ENCODE data around the gene NUDCD3. TPM values are rescaled to one million over a fixed set of nuclear protein-coding genes. Genes with fewer than 3 reads are reported as not detected.

Gene NUDCD3
- total RNA-seq, 1 experiment from 2014 or later, result 71.9 TPM

GRCh38 chr7:44334734-44335097, 155.7 kb downstream of the NUDCD3 start:
- Histone ChIP-seq H3K27me3 (ENCODE audit: insufficient read depth, low read length) (no peaks in the 10 kb centered on the region), H2BK5ac (ENCODE audit: insufficient read length, low read length) (no peak overlapping the region), H4K8ac (replicated peaks; ENCODE audit: insufficient read length, low read depth, low read length) (no peak overlapping the region), H3T11ph (ENCODE audit: low read length) (no peak overlapping the region), H3K56ac (ENCODE audit: insufficient read length, low read depth, low read length) (no peak overlapping the region), H3K18ac (ENCODE audit: insufficient read length, low read depth, low read length) (no peak overlapping the region), H3K4me2 (ENCODE audit: insufficient read depth, insufficient read length, low read length) (no peak overlapping the region), H3K27ac (ENCODE audit: insufficient read length, low read depth, low read length) (no peak overlapping the region), H2BK12ac (ENCODE audit: insufficient read length, low read depth, low read length) (no peak overlapping the region), H3K9me3 (ENCODE audit: control insufficient read depth, low read depth, low read length) (no peaks in the 10 kb centered on the region), H3K9ac (ENCODE audit: extremely low read depth, insufficient read length, low read length) (no peak overlapping the region), H4K5ac (ENCODE audit: insufficient read length, low read depth, low read length) (no peak overlapping the region), H3K23me2 (ENCODE audit: insufficient read length, low read depth, low read length, poor library complexity, severe bottlenecking) (no peaks in the 10 kb centered on the region), H2AK5ac (ENCODE audit: insufficient read length, low read length) (no peak overlapping the region), H3K79me1 (ENCODE audit: insufficient read depth, low read depth, low read length, poor library complexity, severe bottlenecking) (no peaks in the 10 kb centered on the region), H3K4ac (ENCODE audit: low read depth, low read length) (no peak overlapping the region), H2BK20ac (ENCODE audit: low read depth, low read length, poor library complexity, severe bottlenecking) (no peak overlapping the region), H4K20me1 (ENCODE audit: control insufficient read depth, insufficient read depth, insufficient read length) (no peaks in the 10 kb centered on the region), H3K4me1 (ENCODE audit: insufficient read depth, low read length) (no peaks in the 10 kb centered on the region), H3K79me2 (ENCODE audit: insufficient read depth, low read length) (no peaks in the 10 kb centered on the region), H2BK15ac (ENCODE audit: low read depth, low read length) (no peak overlapping the region), H2AFZ (ENCODE audit: low read length) (no peak overlapping the region), H4K91ac (ENCODE audit: insufficient read length, low read depth, low read length) (no peak overlapping the region), H2BK120ac (ENCODE audit: low read depth, low read length, poor library complexity, severe bottlenecking) (no peak overlapping the region), H3K14ac (ENCODE audit: insufficient read depth, low read length) (no peak overlapping the region), H3K23ac (ENCODE audit: insufficient read length, low read depth, low read length) (no peak overlapping the region)
- Mint-ChIP-seq H3K9me3 (no peaks in the 10 kb centered on the region), H3K4me1 (peaks cover 5 to 6% of the 10 kb centered on the region in 2 experiments; a peak in 3 of 4 replicates), H3K36me3 (ENCODE audit: insufficient read depth in 1 of 3, low read depth in 3 of 3) (no peaks in the 10 kb centered on the region), H3K27ac (no peak overlapping the region), H3K4me3 (no peak overlapping the region), H3K27me3 (ENCODE audit: low read depth) (peaks cover 29% of the 10 kb centered on the region)
- no peak for DNase-seq
- WGBS (ENCODE audit: extremely low coverage, insufficient read length, low lambda C conversion rate), result no CpG with 5 or more reads among the region's 11 CpGs
- no peak for TF ChIP-seq CTCF (conservative IDR thresholded peaks at IDR 0.05)

All from H9 (cell line).